ENCODE data around the gene MAP3K5.

The MAP3K5 gene

DNA sequence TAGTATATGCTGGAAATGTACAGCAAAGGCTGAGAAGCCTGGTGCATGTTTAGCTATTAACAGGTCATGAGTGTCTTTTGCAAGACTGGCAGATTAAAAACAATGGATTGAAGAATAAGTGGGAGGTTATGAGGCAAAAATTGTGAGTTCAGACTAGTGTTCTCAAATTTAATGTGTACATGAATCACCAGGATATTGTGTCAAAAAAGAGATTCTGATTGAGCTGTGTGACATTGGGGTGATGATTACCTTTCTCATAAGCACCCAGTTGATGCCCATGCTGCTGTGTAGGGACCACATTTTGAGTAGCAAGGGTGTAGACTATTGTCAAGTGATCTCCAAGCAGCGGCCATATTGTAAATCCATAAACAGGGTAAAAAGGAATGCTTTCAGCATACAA is 44.8 kb downstream of the MAP3K5 start:
- no peak for ATAC-seq
- no peak for TF ChIP-seq BACH2 (CRISPR knock-in tag; IDR thresholded peaks at IDR 0.05; ENCODE audit: borderline replicate concordance)
- TF ChIP-seq PPARA (CRISPR knock-in tag; IDR thresholded peaks at IDR 0.05; ENCODE audit: borderline replicate concordance): no peak
- no peak for TF ChIP-seq ESRRG (CRISPR knock-in tag; IDR thresholded peaks at IDR 0.05)
- no peak for TF ChIP-seq RARB (CRISPR knock-in tag; IDR thresholded peaks at IDR 0.05)
- TF ChIP-seq ZFP30 (CRISPR knock-in tag; IDR thresholded peaks at IDR 0.05): no peak
- TF ChIP-seq, protein P1, sequence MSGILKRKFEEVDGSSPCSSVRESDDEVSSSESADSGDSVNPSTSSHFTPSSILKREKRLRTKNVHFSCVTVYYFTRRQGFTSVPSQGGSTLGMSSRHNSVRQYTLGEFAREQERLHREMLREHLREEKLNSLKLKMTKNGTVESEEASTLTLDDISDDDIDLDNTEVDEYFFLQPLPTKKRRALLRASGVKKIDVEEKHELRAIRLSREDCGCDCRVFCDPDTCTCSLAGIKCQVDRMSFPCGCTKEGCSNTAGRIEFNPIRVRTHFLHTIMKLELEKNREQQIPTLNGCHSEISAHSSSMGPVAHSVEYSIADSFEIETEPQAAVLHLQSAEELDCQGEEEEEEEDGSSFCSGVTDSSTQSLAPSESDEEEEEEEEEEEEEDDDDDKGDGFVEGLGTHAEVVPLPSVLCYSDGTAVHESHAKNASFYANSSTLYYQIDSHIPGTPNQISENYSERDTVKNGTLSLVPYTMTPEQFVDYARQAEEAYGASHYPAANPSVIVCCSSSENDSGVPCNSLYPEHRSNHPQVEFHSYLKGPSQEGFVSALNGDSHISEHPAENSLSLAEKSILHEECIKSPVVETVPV (CRISPR knock-in tag; IDR thresholded peaks at IDR 0.05): no peak
- TF ChIP-seq TCF4 (CRISPR knock-in tag; IDR thresholded peaks at IDR 0.05; ENCODE audit: borderline replicate concordance): no peak
- no peak for TF ChIP-seq ZFP3 (CRISPR knock-in tag; IDR thresholded peaks at IDR 0.05)
- TF ChIP-seq CSDC2 (CRISPR knock-in tag; IDR thresholded peaks at IDR 0.05): no peak

GRCh38 chr6:136745300-136745699 is 47.0 kb downstream of the MAP3K5 start:
- TF ChIP-seq ARNTL (CRISPR knock-in tag; IDR thresholded peaks at IDR 0.05; ENCODE audit: borderline replicate concordance, low read depth) (no peak), ZFP3 (CRISPR knock-in tag; IDR thresholded peaks at IDR 0.05) (no peak)
- TF ChIP-seq, protein P2, sequence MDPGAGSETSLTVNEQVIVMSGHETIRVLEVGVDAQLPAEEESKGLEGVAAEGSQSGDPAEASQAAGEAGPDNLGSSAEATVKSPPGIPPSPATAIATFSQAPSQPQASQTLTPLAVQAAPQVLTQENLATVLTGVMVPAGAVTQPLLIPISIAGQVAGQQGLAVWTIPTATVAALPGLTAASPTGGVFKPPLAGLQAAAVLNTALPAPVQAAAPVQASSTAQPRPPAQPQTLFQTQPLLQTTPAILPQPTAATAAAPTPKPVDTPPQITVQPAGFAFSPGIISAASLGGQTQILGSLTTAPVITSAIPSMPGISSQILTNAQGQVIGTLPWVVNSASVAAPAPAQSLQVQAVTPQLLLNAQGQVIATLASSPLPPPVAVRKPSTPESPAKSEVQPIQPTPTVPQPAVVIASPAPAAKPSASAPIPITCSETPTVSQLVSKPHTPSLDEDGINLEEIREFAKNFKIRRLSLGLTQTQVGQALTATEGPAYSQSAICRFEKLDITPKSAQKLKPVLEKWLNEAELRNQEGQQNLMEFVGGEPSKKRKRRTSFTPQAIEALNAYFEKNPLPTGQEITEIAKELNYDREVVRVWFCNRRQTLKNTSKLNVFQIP (CRISPR knock-in tag; IDR thresholded peaks at IDR 0.05; ENCODE audit: borderline replicate concordance, low read depth): no peak
- ATAC-seq: no peak

GRCh38 chr6:136744889-136745288 is 47.4 kb downstream of the MAP3K5 start:
- TF ChIP-seq, protein P3, sequence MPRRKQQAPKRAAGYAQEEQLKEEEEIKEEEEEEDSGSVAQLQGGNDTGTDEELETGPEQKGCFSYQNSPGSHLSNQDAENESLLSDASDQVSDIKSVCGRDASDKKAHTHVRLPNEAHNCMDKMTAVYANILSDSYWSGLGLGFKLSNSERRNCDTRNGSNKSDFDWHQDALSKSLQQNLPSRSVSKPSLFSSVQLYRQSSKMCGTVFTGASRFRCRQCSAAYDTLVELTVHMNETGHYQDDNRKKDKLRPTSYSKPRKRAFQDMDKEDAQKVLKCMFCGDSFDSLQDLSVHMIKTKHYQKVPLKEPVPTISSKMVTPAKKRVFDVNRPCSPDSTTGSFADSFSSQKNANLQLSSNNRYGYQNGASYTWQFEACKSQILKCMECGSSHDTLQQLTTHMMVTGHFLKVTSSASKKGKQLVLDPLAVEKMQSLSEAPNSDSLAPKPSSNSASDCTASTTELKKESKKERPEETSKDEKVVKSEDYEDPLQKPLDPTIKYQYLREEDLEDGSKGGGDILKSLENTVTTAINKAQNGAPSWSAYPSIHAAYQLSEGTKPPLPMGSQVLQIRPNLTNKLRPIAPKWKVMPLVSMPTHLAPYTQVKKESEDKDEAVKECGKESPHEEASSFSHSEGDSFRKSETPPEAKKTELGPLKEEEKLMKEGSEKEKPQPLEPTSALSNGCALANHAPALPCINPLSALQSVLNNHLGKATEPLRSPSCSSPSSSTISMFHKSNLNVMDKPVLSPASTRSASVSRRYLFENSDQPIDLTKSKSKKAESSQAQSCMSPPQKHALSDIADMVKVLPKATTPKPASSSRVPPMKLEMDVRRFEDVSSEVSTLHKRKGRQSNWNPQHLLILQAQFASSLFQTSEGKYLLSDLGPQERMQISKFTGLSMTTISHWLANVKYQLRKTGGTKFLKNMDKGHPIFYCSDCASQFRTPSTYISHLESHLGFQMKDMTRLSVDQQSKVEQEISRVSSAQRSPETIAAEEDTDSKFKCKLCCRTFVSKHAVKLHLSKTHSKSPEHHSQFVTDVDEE (CRISPR knock-in tag; IDR thresholded peaks at IDR 0.05): no peak
- TF ChIP-seq RARB (CRISPR knock-in tag; IDR thresholded peaks at IDR 0.05) (no peak), ZNF8 (CRISPR knock-in tag; IDR thresholded peaks at IDR 0.05) (no peak), OSR1 (CRISPR knock-in tag; IDR thresholded peaks at IDR 0.05) (no peak), ZNF565 (CRISPR knock-in tag; conservative IDR thresholded peaks at IDR 0.05; ENCODE audit: low read depth) (no peak), TCF4 (CRISPR knock-in tag; IDR thresholded peaks at IDR 0.05; ENCODE audit: borderline replicate concordance) (no peak), ZFP3 (CRISPR knock-in tag; IDR thresholded peaks at IDR 0.05) (no peak), CSDC2 (CRISPR knock-in tag; IDR thresholded peaks at IDR 0.05) (no peak), ESRRG (CRISPR knock-in tag; IDR thresholded peaks at IDR 0.05) (no peak), PPARA (CRISPR knock-in tag; IDR thresholded peaks at IDR 0.05; ENCODE audit: borderline replicate concordance) (no peak), TOX (CRISPR knock-in tag; IDR thresholded peaks at IDR 0.05; ENCODE audit: borderline replicate concordance) (no peak), ARNTL (CRISPR knock-in tag; IDR thresholded peaks at IDR 0.05; ENCODE audit: borderline replicate concordance, low read depth) (no peak), ZFP30 (CRISPR knock-in tag; IDR thresholded peaks at IDR 0.05) (no peak), GLIS3 (CRISPR knock-in tag; IDR thresholded peaks at IDR 0.05) (no peak), ISL1 (CRISPR knock-in tag; IDR thresholded peaks at IDR 0.05) (no peak), BACH2 (CRISPR knock-in tag; IDR thresholded peaks at IDR 0.05; ENCODE audit: borderline replicate concordance) (no peak)
- TF ChIP-seq, protein P1 (CRISPR knock-in tag; IDR thresholded peaks at IDR 0.05): no peak
- TF ChIP-seq, protein P4, sequence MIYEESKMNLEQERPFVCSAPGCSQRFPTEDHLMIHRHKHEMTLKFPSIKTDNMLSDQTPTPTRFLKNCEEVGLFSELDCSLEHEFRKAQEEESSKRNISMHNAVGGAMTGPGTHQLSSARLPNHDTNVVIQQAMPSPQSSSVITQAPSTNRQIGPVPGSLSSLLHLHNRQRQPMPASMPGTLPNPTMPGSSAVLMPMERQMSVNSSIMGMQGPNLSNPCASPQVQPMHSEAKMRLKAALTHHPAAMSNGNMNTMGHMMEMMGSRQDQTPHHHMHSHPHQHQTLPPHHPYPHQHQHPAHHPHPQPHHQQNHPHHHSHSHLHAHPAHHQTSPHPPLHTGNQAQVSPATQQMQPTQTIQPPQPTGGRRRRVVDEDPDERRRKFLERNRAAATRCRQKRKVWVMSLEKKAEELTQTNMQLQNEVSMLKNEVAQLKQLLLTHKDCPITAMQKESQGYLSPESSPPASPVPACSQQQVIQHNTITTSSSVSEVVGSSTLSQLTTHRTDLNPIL (CRISPR knock-in tag; IDR thresholded peaks at IDR 0.05; ENCODE audit: low read depth): no peak
- ATAC-seq: no peak

DNA sequence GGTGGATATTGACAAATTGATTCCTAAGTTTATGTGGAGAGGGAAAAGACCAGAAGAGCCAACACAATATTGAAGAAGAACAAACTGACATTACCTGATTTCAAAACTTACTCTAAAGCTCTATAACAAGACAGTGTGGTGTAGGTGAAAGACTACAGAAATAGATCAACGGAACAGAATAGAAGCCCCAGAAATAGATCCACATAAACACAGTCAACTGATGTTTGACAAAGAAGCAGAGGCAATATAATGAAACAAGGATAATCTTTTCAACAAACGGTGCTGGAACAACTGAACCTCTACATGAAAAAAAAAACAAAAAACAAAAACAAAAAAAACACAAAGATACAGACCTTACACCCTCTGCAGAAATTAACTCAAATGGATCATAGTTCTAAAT is 50.2 kb downstream of the MAP3K5 start:
- no peak for ATAC-seq
- TF ChIP-seq GLIS3 (CRISPR knock-in tag; IDR thresholded peaks at IDR 0.05) (no peak), ZNF8 (CRISPR knock-in tag; IDR thresholded peaks at IDR 0.05) (no peak)
